Mesothelial cell of epicardium (in vitro differentiated cells): ENCODE data around the gene TMC4. TPM values are rescaled to one million over a fixed set of nuclear protein-coding genes. Genes with fewer than 3 reads are reported as not detected.

Experiments used
- DNase-seq, 2 experiments: peaks; one replicate each; pipeline ENCODE4 v3.0.0; 2021; ENCODE audit warnings: low spot score in 2 of 2; ENCODE audit not compliant: unreplicated experiment in 2 of 2
- H3K27ac Mint-ChIP-seq: 2 replicates; pipeline ENCODE4 v1.8.0; 2021; ENCODE audit warnings: mixed read lengths
- H3K27me3 Mint-ChIP-seq: 2 replicates; pipeline ENCODE4 v1.8.0; 2021; ENCODE audit warnings: low read depth, mixed read lengths
- H3K36me3 Mint-ChIP-seq: 2 replicates; pipeline ENCODE4 v1.8.0; 2021; ENCODE audit warnings: mixed read lengths
- H3K4me1 Mint-ChIP-seq: 2 replicates; pipeline ENCODE4 v1.8.0; 2021; ENCODE audit warnings: mixed read lengths
- H3K4me3 Mint-ChIP-seq: 2 replicates; pipeline ENCODE4 v1.8.0; 2021; ENCODE audit warnings: mild to moderate bottlenecking, moderate library complexity, mixed read lengths
- H3K9me3 Mint-ChIP-seq: 2 replicates; pipeline ENCODE4 v1.8.0; 2021; ENCODE audit warnings: mixed read lengths
- CTCF ChIP-seq: fragments of 200-600 bp; sonication (generic); IDR thresholded peaks from one replicate; pipeline ENCODE4 v1.5.0; 2021; ENCODE audit warnings: antibody characterized with exemption; ENCODE audit not compliant: unreplicated experiment
- total RNA-seq: library from RNA; stranded (reverse); gene quantifications from 3 replicates; pipeline ENCODE4 v1.2.1, GENCODE V29; 2021

Gene TMC4
- total RNA-seq, 1 donor from 2014 or later: 57.6 TPM

- Mint-ChIP-seq H3K27me3 (no peaks in the 10 kb centered on the region), H3K9me3 (no peaks in the 10 kb centered on the region), H3K4me3 (peak overlapping the region; percentile 51), H3K27ac (peak overlapping the region; percentile 75), H3K36me3 (peaks cover 7% of the 10 kb centered on the region), H3K4me1 (peaks cover 19% of the 10 kb centered on the region)
- no peak for TF ChIP-seq CTCF
- no peak for DNase-seq
Observed at GRCh38 chr19:54193011-54193410, 20.1 kb upstream of the TMC4 start.

- Mint-ChIP-seq H3K4me1 (peaks cover 29% of the 10 kb centered on the region), H3K27me3 (no peaks in the 10 kb centered on the region), H3K4me3 (peak overlapping the region; percentile 81), H3K27ac (peak overlapping the region; percentile 97), H3K9me3 (no peaks in the 10 kb centered on the region), H3K36me3 (peaks cover 7% of the 10 kb centered on the region)
- no peak for DNase-seq
- no peak for TF ChIP-seq CTCF
Observed at GRCh38 chr19:54191811-54192453, 19.0 kb upstream of the TMC4 start.

GRCh38 chr19:54191011-54191810 is 18.3 kb upstream of the TMC4 start, which contains the start of gene TSEN34:
Gene TSEN34 (plus strand): TSS chr19:54191308. CDS start chr19:54191365, 57 bp downstream.
- Mint-ChIP-seq H3K27me3 (no peaks in the 10 kb centered on the region), H3K4me1 (peaks cover 31% of the 10 kb centered on the region), H3K9me3 (no peaks in the 10 kb centered on the region), H3K27ac (peak within 1 kb of the TSS; percentile 100), H3K36me3 (peaks cover 7% of the 10 kb centered on the region), H3K4me3 (peak within 1 kb of the TSS; percentile 81)
- no peak for TF ChIP-seq CTCF
- DNase-seq: peak; percentile 87 to 93

GRCh38 chr19:54190503-54191010 is 17.6 kb upstream of the TMC4 start:
- H3K36me3 Mint-ChIP-seq: peaks cover 6% of the 10 kb centered on the region

More at GRCh38 chr19:54190503-54191010, 17.6 kb upstream of the TMC4 start:
- no peak for TF ChIP-seq CTCF
- Mint-ChIP-seq H3K27ac (peak overlapping the region; percentile 100), H3K4me3 (peak overlapping the region; percentile 81), H3K27me3 (no peaks in the 10 kb centered on the region), H3K9me3 (no peaks in the 10 kb centered on the region), H3K4me1 (peaks cover 31% of the 10 kb centered on the region)
- DNase-seq: peak; percentile 99 to 100
